DND-41 (cell line): ENCODE data around the gene EFHC1.

Source experiments
- EZH2 ChIP-seq: IDR thresholded peaks from 3 replicates; pipeline ENCODE4 v1.6.1; 2012; ENCODE audit warnings: borderline replicate concordance, low read depth, mild to moderate bottlenecking, moderate library complexity, low read length, inconsistent platforms; ENCODE audit not compliant: severe bottlenecking
- TF ChIP-seq, protein P1 (sequence below): IDR thresholded peaks from 2 replicates; pipeline ENCODE4 v1.5.1; 2012; ENCODE audit warnings: borderline replicate concordance, low read length, moderate library complexity, mild to moderate bottlenecking; ENCODE audit not compliant: poor library complexity, severe bottlenecking; ENCODE audit errors: extremely low read depth

DNA sequence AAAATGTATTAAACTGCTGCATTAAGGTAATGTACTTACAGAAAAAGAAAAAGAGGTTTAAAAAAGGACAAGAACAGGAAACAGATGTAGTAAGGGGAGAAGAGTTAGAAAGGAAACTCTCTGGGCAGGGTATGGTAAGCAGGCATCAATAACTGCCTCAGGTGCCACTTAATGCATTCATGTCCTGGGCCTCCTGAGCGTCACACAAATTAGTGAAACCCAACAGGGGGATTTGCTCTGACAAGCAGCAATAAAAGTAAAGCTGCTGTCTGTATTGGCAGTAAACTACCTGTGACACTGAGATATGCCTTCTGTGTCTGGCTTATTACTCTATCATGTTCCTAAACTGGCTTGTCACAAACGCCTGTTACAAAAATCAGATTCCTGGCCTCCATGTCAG is 1.5 kb upstream of the EFHC1 start:
- TF ChIP-seq, protein P1, sequence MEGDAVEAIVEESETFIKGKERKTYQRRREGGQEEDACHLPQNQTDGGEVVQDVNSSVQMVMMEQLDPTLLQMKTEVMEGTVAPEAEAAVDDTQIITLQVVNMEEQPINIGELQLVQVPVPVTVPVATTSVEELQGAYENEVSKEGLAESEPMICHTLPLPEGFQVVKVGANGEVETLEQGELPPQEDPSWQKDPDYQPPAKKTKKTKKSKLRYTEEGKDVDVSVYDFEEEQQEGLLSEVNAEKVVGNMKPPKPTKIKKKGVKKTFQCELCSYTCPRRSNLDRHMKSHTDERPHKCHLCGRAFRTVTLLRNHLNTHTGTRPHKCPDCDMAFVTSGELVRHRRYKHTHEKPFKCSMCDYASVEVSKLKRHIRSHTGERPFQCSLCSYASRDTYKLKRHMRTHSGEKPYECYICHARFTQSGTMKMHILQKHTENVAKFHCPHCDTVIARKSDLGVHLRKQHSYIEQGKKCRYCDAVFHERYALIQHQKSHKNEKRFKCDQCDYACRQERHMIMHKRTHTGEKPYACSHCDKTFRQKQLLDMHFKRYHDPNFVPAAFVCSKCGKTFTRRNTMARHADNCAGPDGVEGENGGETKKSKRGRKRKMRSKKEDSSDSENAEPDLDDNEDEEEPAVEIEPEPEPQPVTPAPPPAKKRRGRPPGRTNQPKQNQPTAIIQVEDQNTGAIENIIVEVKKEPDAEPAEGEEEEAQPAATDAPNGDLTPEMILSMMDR, result no peak
- TF ChIP-seq EZH2, result no peak
